Measurements from ENCODE around the gene SIK3. TPM values are rescaled to one million over a fixed set of nuclear protein-coding genes. Genes with fewer than 3 reads are reported as not detected.

SIK3 gene
- total and polyA plus RNA-seq, 11 donors: 11.8 to 67.4 (median 38.1) TPM

- H3K27me3 ChIP-seq: no peaks in the 10 kb centered on the region
- H3K4me3 ChIP-seq: no peak overlapping the region
- H3K4me1 ChIP-seq: peaks cover 0 to 72% (median 26%) of the 10 kb centered on the region in 12 donors
- no peak for TF ChIP-seq CTCF (IDR thresholded peaks at IDR 0.05)
- H3K36me3 ChIP-seq: peaks cover 0 to 82% (median 68%) of the 10 kb centered on the region in 9 donors
- intact Hi-C loops (cut with DNase I): loop anchor here in 2 of 10 donors (5.0 to 10.0 kb wide), 4 partner anchors 79 to 361 kb away; partner anchors contain the start of genes APOA5 (in 1 of the 2), PCSK7 (in 1 of the 2), RNF214 (in 1 of the 2) and SIK3 (in 1 of the 2)
- peak overlapping the region in 4 of 12 donors; percentile 4 to 73 (median 45) for H3K27ac ChIP-seq
- DNase-seq: no peak
- 96 to 100% (median 98%) methylated on average over 11 of the region's 11 CpGs for WGBS, 4 donors
- no peaks in the 10 kb centered on the region for H3K9me3 ChIP-seq
- ATAC-seq: no peak
These were observed 224.8 kb downstream of the SIK3 start for GRCh38 chr11:116873381-116873780.

- intact Hi-C loops (cut with DNase I): loop anchor here in 2 of 10 donors (5.0 to 10.0 kb wide), 4 partner anchors 76 to 364 kb away; partner anchors contain the start of genes APOA5 (in 1 of the 2), PCSK7 (in 1 of the 2), RNF214 (in 1 of the 2) and SIK3 (in 1 of the 2)
- Histone ChIP-seq H3K36me3 (peaks cover 0 to 99% (median 89%) of the 10 kb centered on the region in 9 donors), H3K4me1 (peaks cover 0 to 80% (median 32%) of the 10 kb centered on the region in 12 donors), H3K9me3 (no peaks in the 10 kb centered on the region), H3K4me3 (no peak overlapping the region), H3K27ac (peak overlapping the region in 10 of 12 donors; percentile 19 to 73 (median 54)), H3K27me3 (no peaks in the 10 kb centered on the region)
- 30 to 50% (median 36%) methylated on average over 3 of the region's 3 CpGs for WGBS, 4 donors
- TF ChIP-seq POLR2A (IDR thresholded peaks at IDR 0.05) (no peak), CTCF (IDR thresholded peaks at IDR 0.05) (no peak)
- ATAC-seq (peak in 3 of 4 donors; percentile 26 to 64 (median 50)), DNase-seq (peak in 3 of 5 donors; percentile 38 to 40 (median 38))
These were observed 227.0 kb downstream of the SIK3 start for GRCh38 chr11:116871248-116871647.

GRCh38 chr11:116870054-116870453, 228.2 kb downstream of the SIK3 start:
- no peaks in the 10 kb centered on the region for H3K27me3 ChIP-seq
- no peaks in the 10 kb centered on the region for H3K9me3 ChIP-seq
- 52 to 69% (median 56%) methylated on average over 3 of the region's 3 CpGs for WGBS, 4 donors
- no peak for TF ChIP-seq CTCF (IDR thresholded peaks at IDR 0.05)
- H3K4me1 ChIP-seq: peaks cover 0 to 77% (median 32%) of the 10 kb centered on the region in 12 donors
- H3K4me3 ChIP-seq: no peak overlapping the region
- H3K36me3 ChIP-seq: peaks cover 0 to 99% (median 90%) of the 10 kb centered on the region in 9 donors
- DNase-seq: no peak
- intact Hi-C loops (cut with DNase I): loop anchor here in 2 of 10 donors (5.0 to 10.0 kb wide), 4 partner anchors 75 to 365 kb away; partner anchors contain the start of genes APOA5 (in 1 of the 2), PCSK7 (in 1 of the 2), RNF214 (in 1 of the 2) and SIK3 (in 1 of the 2)
- H3K27ac ChIP-seq: peak overlapping the region in 2 of 12 donors; percentile 30 to 73
- ATAC-seq: no peak

- 90 to 94% (median 92%) methylated on average over 4 of the region's 4 CpGs for WGBS, 4 donors
- Histone ChIP-seq H3K27ac (peak overlapping the region in 1 of 12 donors; percentile 30), H3K36me3 (peaks cover 0 to 99% (median 90%) of the 10 kb centered on the region in 9 donors), H3K4me1 (peaks cover 0 to 77% (median 31%) of the 10 kb centered on the region in 12 donors), H3K4me3 (no peak overlapping the region), H3K27me3 (no peaks in the 10 kb centered on the region), H3K9me3 (no peaks in the 10 kb centered on the region)
- intact Hi-C loops (cut with DNase I): loop anchor here in 3 of 10 donors (5.0 to 10.0 kb wide), 4 partner anchors 75 to 365 kb away; partner anchors contain the start of genes APOA5 (in 1 of the 3), PCSK7 (in 1 of the 3), RNF214 (in 1 of the 3) and SIK3 (in 1 of the 3)
- no peak for TF ChIP-seq POLR2A (IDR thresholded peaks at IDR 0.05)
- no peak for TF ChIP-seq CTCF (IDR thresholded peaks at IDR 0.05)
- DNase-seq (no peak), ATAC-seq (no peak)
These were observed 228.6 kb downstream of the SIK3 start for GRCh38 chr11:116869610-116870009.

All from heart left ventricle (tissue), 16 donors.